Kasumi-1 (cell line): ENCODE data around the gene TCF7L2.

ENCODE experiments used
- DNase-seq, 2 experiments: peaks; one replicate each; lab custom pipeline; 2025; lab: John Stamatoyannopoulos, UW

The TCF7L2 gene

GRCh38 chr10:113024930-113025329 lies 74.9 kb downstream of the TCF7L2 start:
- DNase-seq = no peak

GRCh38 chr10:113025487-113025886 lies 75.4 kb downstream of the TCF7L2 start:
- DNase-seq = no peak

GRCh38 chr10:113026679-113027078 lies 76.6 kb downstream of the TCF7L2 start:
- no peak for DNase-seq

- peak; percentile 57 to 74 for DNase-seq
Observed at GRCh38 chr10:113027230-113027573, 77.2 kb downstream of the TCF7L2 start.

GRCh38 chr10:113027574-113028455 lies 77.8 kb downstream of the TCF7L2 start:
- DNase-seq = peak; percentile 82 to 86

GRCh38 chr10:113028456-113029440 lies 78.7 kb downstream of the TCF7L2 start:
- no peak for DNase-seq

GRCh38 chr10:113030453-113030852 lies 80.4 kb downstream of the TCF7L2 start:
- no peak for DNase-seq

- DNase-seq = no peak
Observed at GRCh38 chr10:113031147-113031546, 81.1 kb downstream of the TCF7L2 start.

GRCh38 chr10:113033991-113034390 lies 83.9 kb downstream of the TCF7L2 start:
- DNase-seq = peak; percentile 12 to 37

- no peak for DNase-seq
Observed at GRCh38 chr10:113035732-113036312, 85.8 kb downstream of the TCF7L2 start.

GRCh38 chr10:113036619-113037018 lies 86.6 kb downstream of the TCF7L2 start:
- no peak for DNase-seq

- no peak for DNase-seq
Observed at GRCh38 chr10:113037218-113037617, 87.2 kb downstream of the TCF7L2 start.

GRCh38 chr10:113038183-113038582 lies 88.1 kb downstream of the TCF7L2 start:
- no peak for DNase-seq

GRCh38 chr10:113038985-113039384 lies 88.9 kb downstream of the TCF7L2 start:
- no peak for DNase-seq

GRCh38 chr10:113041324-113041723 lies 91.3 kb downstream of the TCF7L2 start:
- DNase-seq = no peak

- DNase-seq = no peak
Observed at GRCh38 chr10:113041841-113042750, 92.0 kb downstream of the TCF7L2 start.

GRCh38 chr10:113042868-113043267 lies 92.8 kb downstream of the TCF7L2 start:
- no peak for DNase-seq

- DNase-seq = no peak
Observed at GRCh38 chr10:113044016-113044755, 94.1 kb downstream of the TCF7L2 start.

- no peak for DNase-seq
Observed at GRCh38 chr10:113045147-113046055, 95.4 kb downstream of the TCF7L2 start.
